Left ventricle myocardium inferior (tissue), 1 donor: Measurements from ENCODE around the gene G0S2. TPM values are rescaled to one million over a fixed set of nuclear protein-coding genes. Genes with fewer than 3 reads are reported as not detected.

Experiments used
- DNase-seq: peaks from one replicate; pipeline ENCODE4 v3.0.0-alpha.2; 2020
- H3K27ac ChIP-seq: fragments of 200-600 bp; replicated peaks from 2 replicates; pipeline ENCODE4 v1.8.0; 2021
- H3K27me3 ChIP-seq: fragments of 200-600 bp; 2 replicates; pipeline ENCODE4 v1.8.0; 2021; ENCODE audit warnings: low read depth
- H3K36me3 ChIP-seq: fragments of 200-600 bp; 2 replicates; pipeline ENCODE4 v1.8.0; 2021
- H3K4me1 ChIP-seq: fragments of 200-600 bp; 2 replicates; pipeline ENCODE4 v1.8.0; 2021
- H3K4me3 ChIP-seq: fragments of 200-600 bp; 2 replicates; pipeline ENCODE4 v1.8.0; 2021; ENCODE audit warnings: mild to moderate bottlenecking, moderate library complexity
- H3K9me3 ChIP-seq: fragments of 200-600 bp; replicated peaks from 2 replicates; pipeline ENCODE4 v1.8.0; 2021
- CTCF ChIP-seq: fragments of 200-600 bp; IDR thresholded peaks from 2 replicates; pipeline ENCODE4 v1.8.0; 2021; ENCODE audit warnings: antibody characterized with exemption, mild to moderate bottlenecking, borderline replicate concordance
- intact Hi-C: fragments of 100-400 bp; cut with micrococcal nuclease; formaldehyde crosslinking; loops from one replicate; pipeline ENCODE4 v1.11.0; 2022
- total RNA-seq: library from RNA; stranded (reverse); fragmentation: NEBNext Ultra II Directional; extraction: Animal tissue kit (Norgen Biotek cat#: 25700); gene quantifications from one replicate; pipeline ENCODE4 v1.2.1, GENCODE V29; 2021
- donor health status: DM: no; HTN: yes; CAD: no; lungs with severe emphysema.

G0S2 gene
- total RNA-seq, 1 donor from 2014 or later, result 307 TPM

DNA sequence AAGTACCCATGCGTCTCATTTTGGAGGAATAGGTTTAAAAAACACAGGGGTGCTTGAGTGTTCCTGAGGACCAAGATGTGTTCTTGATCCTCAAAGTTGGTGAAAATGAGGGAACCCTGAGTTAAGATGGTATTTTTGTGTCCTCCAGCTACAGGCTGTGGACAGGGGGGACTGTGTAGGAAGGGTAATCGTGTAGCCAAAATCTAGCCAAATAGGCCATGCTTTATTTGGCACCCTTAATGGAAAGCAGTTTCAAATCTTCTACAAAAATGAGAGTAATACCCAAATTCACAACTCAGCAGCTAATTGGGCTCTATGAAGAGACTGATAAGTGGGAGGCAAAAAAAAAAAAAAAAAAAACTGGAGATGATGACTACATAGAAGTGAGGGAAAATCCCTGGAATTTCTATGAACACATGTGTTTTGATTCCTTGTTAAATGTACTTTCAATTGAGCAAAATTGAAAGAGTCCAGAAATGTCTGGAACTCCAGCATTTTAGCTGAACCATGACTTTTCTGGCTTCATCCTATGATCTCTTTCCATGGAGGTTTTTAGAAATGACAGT, 29.9 kb downstream of the G0S2 start:
- no peak overlapping the region for H3K4me3 ChIP-seq

GRCh38 chr1:209706622-209707021, 31.4 kb downstream of the G0S2 start:
- no peaks in the 10 kb centered on the region for H3K9me3 ChIP-seq
- intact Hi-C loops, result no loop called here
- no peak overlapping the region for H3K4me3 ChIP-seq
- peaks cover 17% of the 10 kb centered on the region for H3K4me1 ChIP-seq
- H3K27ac ChIP-seq, result no peak overlapping the region
- no peak for DNase-seq
- no peaks in the 10 kb centered on the region for H3K27me3 ChIP-seq
- TF ChIP-seq CTCF, result no peak
- H3K36me3 ChIP-seq, result no peaks in the 10 kb centered on the region

More for the DNA sequence above, 29.9 kb downstream of the G0S2 start:
- intact Hi-C loops, result no loop called here
- Histone ChIP-seq H3K4me1 (peaks cover 17% of the 10 kb centered on the region), H3K27me3 (no peaks in the 10 kb centered on the region), H3K36me3 (no peaks in the 10 kb centered on the region), H3K27ac (peak overlapping the region; percentile 73), H3K9me3 (no peaks in the 10 kb centered on the region)
- TF ChIP-seq CTCF, result no peak
- DNase-seq, result no peak

- intact Hi-C loops, result no loop called here
These were observed 32.1 kb downstream of the G0S2 start for GRCh38 chr1:209707308-209707707.

GRCh38 chr1:209708297-209708696, 33.1 kb downstream of the G0S2 start:
- no peaks in the 10 kb centered on the region for H3K9me3 ChIP-seq
- no peaks in the 10 kb centered on the region for H3K36me3 ChIP-seq
- H3K4me3 ChIP-seq, result no peak overlapping the region
- TF ChIP-seq CTCF, result no peak
- H3K4me1 ChIP-seq, result peaks cover 17% of the 10 kb centered on the region
- H3K27me3 ChIP-seq, result no peaks in the 10 kb centered on the region
- H3K27ac ChIP-seq, result no peak overlapping the region
- no peak for DNase-seq
- intact Hi-C loops, result no loop called here

More at GRCh38 chr1:209707308-209707707, 32.1 kb downstream of the G0S2 start:
- Histone ChIP-seq H3K27ac (no peak overlapping the region), H3K4me3 (no peak overlapping the region), H3K27me3 (no peaks in the 10 kb centered on the region), H3K9me3 (no peaks in the 10 kb centered on the region), H3K36me3 (no peaks in the 10 kb centered on the region), H3K4me1 (peaks cover 17% of the 10 kb centered on the region)
- no peak for DNase-seq
- no peak for TF ChIP-seq CTCF

- Histone ChIP-seq H3K36me3 (no peaks in the 10 kb centered on the region), H3K4me3 (no peak overlapping the region), H3K9me3 (no peaks in the 10 kb centered on the region), H3K27ac (no peak overlapping the region), H3K4me1 (no peaks in the 10 kb centered on the region), H3K27me3 (no peaks in the 10 kb centered on the region)
- intact Hi-C loops, result no loop called here
- DNase-seq, result no peak
- no peak for TF ChIP-seq CTCF
These were observed 34.9 kb downstream of the G0S2 start for GRCh38 chr1:209710093-209710492.
